Measurements from ENCODE around the gene DAO.

DAO gene

DNA sequence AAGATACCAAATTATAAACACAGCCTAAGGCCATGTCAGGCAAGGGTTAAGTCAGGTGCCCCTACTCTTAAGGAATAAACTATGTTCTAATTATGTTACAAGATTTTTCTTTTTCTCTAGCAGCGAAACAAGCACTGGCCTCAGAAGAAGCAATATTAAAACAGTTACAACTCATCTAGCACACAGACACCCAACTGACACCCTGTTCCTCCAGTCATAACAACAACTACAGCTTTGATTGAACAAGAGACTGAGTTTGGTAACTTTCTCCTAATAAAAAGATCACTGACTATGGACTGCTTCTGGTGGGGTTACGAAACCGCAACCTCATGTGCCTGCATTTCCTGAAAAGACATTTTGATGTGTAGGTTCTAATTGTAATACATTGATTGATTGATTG, 3.3 kb upstream of the DAO start:
- no peak for DNase-seq

- no peak for DNase-seq
Observed at GRCh38 chr12:108881953-108882352, 2.1 kb downstream of the DAO start.

DNA sequence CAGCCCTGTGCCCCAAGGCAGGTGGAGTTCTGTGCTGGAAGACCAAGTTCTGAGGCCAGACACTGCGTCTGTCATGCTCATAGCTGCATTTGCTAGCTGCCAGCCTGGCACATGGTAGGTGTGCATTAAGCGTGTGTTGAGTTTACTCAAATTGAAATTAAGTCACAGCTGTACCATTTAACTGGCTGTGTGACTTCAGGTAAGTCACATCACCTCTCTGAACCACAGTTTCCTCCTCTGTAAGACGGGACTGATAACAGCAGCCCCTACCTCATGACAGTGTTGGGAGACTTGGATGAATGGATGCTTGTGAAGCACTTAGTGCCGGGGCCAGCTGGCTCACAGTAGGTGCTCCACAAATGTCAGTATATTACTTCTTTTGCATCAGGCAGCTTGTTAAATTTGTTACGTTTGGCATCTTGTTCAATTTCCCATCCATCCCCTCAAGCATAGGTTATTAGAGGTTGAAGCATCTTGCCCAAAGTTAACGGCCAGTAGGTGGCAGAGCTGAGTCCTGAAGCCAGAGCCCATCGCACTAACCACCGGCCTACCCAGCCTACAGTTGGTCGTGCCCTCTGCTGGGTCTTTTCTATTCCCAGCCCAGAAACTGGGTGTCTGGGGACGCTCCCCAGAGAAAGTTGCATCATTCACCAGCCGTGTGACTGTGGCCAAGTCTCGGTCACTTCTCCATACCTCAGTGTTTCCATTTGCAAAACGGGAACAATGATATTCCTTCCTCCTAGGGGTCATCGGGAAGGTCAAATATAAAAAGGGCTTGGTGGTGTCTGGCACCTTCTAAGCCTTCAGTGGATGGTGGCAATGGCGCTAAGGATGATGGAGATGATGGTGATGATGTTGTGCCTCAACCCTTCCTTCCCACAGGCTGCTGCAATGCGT, 4.5 kb downstream of the DAO start:
- peak; percentile 58 to 64 for DNase-seq

DNA sequence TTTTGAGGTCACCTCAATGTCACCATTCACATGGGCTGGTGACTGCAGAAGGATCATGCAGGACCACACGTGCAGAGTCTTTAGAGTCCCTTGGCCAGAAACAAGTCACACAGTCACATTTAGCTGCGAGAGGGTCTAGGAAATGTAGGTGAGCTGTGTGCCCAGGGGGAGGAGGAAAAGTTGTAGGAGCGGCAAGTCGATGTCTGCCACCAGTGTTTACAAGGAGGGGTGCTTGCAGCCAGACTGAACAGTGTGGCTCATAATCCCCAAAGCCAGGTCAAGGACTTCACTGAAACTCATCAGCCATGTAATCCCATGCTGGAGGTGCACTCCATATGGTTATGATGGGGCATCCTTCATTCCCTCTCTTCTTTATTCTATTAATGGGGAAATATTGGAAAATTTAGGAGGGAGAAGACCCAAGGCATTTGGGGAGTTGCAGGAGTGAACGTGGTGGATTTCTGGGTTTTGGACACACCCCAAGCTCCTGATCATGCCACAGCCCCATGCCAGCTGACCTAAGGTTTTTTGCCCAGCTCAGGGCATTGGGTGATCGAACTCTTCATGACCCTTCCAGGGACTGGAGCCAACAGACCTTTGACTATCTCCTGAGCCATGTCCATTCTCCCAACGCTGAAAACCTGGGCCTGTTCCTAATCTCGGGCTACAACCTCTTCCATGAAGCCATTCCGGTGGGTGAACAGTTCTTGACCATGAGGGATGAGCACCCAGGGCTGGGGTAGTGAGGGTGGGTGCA, 7.2 kb downstream of the DAO start:
- no peak for DNase-seq

DNA sequence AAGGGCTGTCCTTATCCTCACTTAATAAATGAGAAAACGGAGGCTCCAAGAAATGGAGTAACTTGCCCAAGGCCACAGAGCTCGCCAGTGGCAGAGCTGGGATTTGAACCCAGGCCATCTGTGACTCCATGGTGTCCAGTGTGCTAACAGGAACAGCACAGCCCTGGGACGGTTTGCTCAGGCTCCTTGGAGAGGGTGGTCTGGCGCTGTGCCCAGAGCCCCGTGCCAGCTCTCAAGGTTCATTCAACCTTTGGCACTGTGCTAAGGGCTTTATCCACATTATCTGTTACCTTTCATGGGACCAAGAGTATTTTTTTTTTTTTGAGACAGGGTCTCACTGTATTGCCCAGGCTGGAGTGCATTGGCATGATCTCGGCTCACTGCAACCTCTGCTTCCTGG, 8.1 kb downstream of the DAO start:
- DNase-seq, result no peak

GRCh38 chr12:108890208-108890607, 10.3 kb downstream of the DAO start:
- DNase-seq, result no peak

DNA sequence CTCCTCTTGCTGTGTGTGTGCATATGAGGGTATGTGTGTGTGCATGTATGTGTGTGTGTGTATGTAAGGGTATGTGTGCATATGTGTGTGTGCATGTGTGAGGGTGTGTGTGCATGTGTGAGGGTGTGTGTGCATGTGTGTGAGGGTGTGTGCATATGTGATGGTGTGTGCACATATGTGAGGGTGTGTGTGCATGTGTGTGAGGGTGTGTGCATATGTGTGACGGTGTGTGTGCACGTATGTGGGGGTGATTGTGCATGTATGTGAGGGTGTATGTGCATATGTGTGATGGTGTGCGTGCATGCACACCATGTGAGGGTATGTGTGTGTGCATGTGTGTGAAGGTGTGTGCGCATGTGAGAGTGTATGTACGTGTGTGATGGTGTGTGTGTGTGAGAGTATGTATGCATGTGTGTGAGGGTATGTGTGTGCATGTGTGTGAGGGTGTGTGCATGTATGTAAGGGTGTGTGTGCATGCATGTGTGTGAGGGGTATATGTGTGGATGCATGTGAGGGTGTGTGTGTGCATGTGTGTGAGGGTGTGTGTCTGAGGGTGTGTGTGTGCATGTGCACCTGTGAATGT, 15.4 kb downstream of the DAO start:
- no peak for DNase-seq

GRCh38 chr12:108896336-108896735, 16.4 kb downstream of the DAO start:
- no peak for DNase-seq

DNA sequence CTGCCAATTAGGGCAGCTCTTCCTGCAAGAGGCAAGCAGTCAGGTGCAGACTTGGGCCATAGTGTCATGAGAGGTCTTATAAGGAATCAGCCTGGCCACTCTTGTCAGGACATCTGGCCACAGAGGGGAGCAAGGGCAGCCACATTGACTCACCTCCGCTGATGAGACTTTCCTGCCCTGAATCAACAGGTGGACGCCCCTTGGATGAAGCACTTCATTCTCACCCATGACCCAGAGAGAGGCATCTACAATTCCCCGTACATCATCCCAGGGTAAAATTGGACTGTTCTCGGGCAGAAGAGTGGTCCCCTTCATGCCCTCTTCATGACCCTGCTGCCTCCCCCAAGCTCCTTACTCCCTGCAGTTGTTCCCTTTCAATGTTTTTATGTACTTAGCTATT, 16.9 kb downstream of the DAO start:
- no peak for DNase-seq

DNA sequence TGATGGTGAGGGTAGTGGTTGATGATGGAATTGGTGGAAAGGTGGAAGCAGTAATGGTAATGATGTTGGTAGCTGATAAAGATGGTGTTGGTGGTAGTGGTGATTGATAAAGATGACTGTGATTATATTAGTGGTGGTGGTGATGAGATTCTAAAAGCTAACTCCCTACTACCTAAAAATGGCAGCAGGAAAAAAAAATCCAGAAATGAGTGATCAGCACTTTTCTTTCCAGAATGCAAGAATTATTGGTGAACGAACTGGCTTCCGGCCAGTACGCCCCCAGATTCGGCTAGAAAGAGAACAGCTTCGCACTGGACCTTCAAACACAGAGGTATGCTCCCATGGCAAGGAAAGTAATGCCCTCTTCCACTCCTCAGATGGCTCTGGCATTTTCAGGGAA, 19.3 kb downstream of the DAO start:
- no peak for DNase-seq

DNA sequence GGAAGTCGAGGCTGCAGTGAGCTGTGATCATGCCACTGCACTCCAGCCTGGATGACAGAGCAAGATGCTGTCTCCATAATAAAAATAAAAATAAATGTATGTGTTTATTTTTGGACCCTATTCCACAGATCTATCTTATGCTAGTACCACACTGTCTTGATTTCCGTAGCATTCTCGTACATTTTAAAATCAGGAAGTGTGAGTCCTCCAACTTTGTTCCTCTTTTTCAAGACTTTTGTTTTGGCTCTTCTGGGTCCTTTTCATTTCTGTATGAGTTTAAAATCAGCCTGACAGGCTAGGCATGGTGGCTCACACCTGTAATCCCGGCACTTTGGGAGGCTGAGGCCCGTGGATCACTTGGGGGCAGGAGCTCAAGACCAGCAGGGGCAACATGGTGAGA, 25.8 kb downstream of the DAO start:
- no peak for DNase-seq

DNA sequence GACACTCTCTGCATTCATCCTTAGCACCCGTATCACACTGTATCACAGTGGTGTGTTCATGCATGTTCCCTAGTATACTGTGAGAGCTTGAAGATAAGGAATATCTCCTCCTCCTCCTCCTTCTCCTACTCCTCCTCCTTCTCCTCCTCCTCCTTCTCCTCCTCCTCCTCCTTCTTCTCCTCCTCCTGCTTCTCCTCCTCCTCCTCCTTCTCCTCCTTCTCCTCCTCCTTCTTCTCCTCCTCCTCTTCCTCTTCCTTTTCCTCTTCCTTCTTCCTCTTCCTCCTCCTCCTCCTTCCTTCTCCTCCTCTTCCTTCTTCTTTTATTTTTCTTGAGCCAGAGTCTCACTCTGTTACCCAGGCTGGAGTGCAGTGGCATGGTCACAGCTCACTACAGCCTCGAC, 27.1 kb downstream of the DAO start:
- no peak for DNase-seq

- DNase-seq, result no peak
Observed at GRCh38 chr12:108907839-108908351, 28.0 kb downstream of the DAO start.

DNA sequence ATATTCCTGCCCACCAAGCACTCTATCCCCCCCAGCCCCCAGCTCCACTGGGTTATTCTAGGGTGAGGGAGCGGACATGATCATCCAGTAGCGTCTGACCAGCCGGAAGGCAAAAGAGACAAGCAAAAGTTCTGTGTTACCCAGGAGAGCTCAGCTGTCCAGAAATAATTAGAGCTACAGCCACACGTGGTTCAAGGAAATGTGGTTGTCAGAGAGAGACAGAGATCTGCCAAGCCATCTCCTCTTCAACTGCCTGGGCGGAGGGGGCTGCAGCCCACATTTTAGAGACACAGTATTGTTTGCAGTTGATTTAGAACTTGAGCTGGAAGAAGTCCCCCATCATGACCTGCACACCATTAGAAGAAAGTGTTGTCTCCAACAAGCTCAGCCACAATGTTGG, 30.4 kb downstream of the DAO start:
- no peak for DNase-seq

DNA sequence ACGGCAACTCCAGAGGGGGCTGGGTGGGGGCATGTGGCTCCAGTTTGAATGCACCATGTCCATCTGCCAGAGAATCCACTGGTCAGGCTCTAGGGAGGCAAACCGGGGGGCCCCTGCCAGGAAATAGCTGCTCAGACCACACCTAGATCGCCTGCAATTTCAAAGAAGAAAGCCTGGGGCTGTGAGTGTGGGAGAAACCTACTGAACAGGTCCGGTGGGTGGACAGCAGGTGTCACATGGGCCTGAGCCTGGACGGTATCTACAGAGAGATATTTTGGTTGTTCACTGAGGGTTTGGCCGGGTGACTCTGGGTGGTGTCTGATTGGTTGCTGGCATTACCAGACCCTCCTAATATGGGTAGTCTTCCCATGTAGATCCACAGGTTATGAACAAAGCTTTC, 32.0 kb downstream of the DAO start:
- DNase-seq, result no peak

GRCh38 chr12:108912361-108912760, 32.5 kb downstream of the DAO start:
- DNase-seq, result no peak

DNA sequence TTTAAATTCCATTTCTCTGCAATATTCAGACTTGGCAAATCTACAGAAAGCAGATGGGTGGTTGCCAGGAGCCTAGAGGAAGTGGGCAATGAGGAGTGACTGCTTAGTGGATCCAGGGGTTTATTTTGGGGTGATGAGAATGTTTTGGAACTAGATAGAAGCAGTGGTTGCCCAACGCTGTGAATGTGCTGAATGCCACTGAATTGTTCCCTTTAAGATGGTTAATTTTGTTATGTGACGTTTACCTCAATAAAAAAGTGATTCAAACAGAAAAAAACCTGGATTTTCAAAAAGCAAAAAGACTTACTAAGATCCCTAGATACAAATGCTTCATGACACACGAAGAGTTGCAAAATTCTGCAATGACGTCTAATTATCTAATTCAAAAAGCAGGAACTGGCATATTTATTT, 34.2 kb downstream of the DAO start:
- no peak for DNase-seq

GRCh38 chr12:108915632-108916133, 35.8 kb downstream of the DAO start:
- DNase-seq, result no peak

DNA sequence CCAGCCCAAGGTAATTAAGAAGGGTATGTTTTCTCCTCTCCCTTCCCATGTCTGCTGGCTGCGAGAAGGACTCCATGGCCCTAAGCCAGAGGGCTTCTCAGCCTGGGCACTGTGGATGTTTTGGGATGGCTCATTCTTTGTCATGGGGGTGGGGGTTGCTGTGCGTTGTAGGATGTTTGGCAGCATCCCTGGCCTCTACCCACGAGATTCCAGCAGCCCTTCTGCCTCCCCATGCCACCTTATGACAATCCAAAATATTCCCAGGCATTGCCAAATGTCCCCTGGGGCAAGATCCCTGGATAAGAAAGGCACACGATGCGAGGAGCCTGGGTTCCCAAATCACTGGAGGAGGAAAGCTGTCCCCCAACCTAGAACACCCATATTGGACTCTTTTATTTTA, 36.4 kb downstream of the DAO start:
- DNase-seq, result no peak

DNA sequence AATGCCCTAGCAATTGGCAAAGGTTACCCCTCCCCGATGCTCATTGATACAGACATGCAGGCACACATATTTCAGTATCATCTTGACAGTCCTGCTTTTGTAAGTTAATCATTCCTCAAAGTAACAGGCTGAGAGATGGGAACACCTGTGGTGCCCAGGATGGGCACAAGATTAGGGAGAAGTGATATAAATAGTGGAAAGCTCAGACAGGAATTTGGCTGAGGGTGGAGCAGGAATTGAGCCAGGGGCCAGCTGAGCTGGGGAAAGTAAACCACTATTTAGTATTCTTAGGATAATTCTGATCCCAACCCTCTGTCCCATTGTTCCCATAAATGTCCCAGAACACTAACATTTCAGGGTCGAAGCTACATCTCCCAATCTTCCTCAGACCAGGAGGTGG, 38.3 kb downstream of the DAO start:
- no peak for DNase-seq

DNA sequence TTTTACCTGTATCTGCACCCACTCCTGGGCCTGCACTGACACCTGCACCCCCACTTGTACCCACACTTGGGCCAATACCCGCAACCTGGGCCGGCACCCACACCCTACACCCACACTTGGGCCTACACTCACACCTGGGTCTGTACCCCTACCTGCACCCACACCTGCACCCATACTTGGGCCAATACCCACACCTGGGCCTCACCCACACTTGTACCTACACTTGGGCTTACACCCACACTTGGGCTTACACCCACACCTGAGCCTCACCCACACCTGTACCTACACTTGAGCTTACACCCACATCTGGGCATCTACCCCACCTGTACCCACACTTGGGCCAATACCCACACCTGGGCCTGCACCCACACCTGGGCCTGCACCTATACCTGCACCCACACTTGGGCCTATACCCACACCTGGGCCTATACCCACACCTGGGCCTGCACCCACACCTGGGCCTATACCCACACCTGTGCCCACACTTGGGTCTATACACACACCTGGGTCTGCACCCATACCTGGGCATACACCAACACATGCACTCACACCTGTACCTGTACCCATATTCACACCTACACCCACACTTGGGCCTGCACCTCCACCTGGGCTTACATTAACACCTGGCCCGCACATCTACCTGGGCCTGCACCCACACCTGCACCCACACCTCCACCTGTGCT, 39.2 kb downstream of the DAO start:
- DNase-seq, result no peak

GRCh38 chr12:108921946-108922345, 42.1 kb downstream of the DAO start:
- no peak for DNase-seq

GRCh38 chr12:108922918-108923317, 43.0 kb downstream of the DAO start:
- no peak for DNase-seq
